NCI-H524 treated with DMSO at 0.1 percent for 48 hours (cell line): ENCODE measurements around the gene DDAH1.

Experiments used
- DNase-seq: peaks from one replicate; lab custom pipeline; 2025; lab: John Stamatoyannopoulos, UW

DDAH1 gene

DNA sequence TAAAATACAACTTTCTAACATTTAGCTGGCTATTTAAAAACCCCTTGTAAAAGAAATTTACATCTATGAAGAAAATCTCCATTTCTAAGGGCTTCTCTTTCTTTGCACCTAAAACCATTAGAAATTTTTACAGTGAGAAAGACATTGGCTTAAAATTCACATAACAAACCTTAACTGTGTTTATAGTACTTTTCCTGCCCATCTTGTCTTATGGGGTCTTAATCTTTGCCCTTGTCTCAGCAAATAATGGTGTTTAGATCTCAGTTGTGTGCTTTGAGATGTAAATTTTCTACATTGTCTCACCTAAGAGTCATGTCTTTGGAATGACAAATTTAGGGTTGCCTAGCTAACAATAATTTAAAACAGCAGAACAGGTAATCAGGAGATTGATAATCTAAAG is 71.5 kb downstream of the DDAH1 start:
- DNase-seq: no peak

GRCh38 chr1:85388416-85388815 is 76.5 kb downstream of the DDAH1 start:
- no peak for DNase-seq

- DNase-seq: no peak
Observed at GRCh38 chr1:85387781-85388180, 77.2 kb downstream of the DDAH1 start.

DNA sequence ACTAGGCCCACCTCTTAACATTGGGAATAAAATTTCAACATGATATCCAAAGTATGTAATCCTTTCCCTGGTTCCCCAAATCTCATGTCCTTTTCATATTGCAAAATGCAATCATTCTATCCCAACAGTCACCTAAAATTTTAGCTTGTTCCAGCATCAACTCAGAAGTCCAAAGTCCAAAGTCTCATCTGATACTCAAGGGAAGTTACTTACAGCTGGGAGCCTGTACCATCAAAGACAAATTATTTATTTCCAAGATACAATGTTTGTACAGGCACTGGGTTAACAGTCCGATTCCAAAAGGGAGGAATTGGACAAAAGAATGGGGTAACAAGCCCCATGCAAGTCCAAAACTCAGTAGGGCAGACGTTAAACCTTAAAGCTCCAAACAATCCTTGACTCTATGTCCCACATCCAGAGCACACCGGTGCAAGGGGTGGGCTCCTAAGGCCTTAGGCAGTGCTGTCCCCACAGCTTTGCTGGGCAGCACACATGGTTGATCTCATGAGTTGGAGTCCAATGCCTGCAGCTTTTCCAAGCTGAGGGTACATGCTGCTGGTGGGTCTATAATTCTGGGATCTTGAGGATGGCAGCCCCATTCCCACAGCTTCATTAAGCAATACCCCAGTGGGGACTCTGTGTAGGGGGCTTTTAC is 78.8 kb downstream of the DDAH1 start:
- no peak for DNase-seq

- no peak for DNase-seq
Observed at GRCh38 chr1:85379203-85380136, 85.5 kb downstream of the DDAH1 start.

- DNase-seq: no peak
Observed at GRCh38 chr1:85378534-85378933, 86.4 kb downstream of the DDAH1 start.

DNA sequence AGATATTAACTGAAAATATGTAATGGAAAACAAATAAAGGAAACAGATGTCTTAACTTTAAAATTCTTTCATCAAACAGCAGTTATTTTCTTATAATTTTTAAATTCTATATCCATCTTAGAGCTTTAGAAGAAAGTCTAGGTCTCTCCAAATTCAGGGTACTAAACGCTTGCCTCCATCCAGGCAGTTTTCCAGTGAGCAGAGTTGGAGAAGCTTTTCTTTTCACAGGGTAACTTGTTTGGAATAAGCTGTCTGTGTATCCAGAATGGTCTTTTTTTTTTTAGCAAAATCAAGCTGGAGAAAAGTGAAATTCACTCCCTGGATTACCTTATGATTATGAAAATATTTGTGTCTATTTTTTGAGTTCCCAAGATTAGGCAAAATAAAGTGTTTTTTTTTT is 88.6 kb downstream of the DDAH1 start:
- no peak for DNase-seq

DNA sequence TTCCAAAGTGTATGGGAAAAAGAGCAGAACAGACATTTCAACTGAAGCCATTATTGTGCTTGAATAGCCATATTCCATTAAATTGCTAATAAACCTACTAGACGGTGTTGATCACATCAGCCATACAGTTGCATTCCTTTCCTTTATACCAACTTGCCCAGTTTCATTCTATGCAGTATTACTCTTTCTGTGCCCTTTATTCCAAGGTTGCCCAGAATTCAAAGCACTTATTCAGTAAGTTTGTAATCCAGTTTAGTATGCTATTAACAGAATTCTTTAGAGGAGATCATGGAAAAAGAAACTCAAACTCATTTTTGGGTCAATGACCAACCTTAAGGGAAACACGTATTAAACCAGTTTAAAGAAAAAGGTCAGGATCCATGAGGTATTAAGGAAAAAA is 89.5 kb downstream of the DDAH1 start:
- DNase-seq: no peak

DNA sequence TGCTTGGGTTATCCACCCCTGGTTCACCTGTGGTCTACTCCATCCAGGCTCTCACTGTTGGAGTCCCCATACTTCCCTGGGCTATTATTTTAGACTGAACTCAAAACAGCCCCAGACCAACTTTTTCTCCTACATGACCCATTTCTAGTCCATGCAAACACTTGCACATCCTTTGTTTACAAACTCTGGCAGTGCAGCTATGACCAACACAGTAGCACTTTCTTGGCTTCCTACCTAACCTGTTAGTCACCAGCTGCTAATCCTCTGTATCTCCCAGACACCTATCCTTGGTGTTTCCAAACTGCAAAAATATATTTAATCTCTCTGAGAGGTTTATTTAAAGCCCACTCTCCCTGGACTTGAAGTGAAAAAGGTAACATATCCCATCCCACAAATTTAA is 90.8 kb downstream of the DDAH1 start:
- DNase-seq: no peak

DNA sequence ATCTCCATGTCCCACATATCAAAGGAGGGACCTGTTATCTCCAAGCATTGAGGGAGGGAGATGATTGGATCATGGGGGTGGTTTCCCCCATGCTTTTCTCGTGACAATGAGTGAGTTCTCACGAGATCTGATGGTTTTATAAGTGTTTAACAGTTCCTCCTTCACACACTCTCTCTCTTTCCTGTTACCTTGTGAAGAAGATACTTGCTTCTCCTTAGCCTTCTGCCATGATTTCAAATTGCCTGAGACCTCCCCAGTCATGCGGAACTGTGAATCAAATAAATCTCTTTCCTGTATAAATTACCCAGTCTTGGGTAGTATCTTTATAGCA is 91.6 kb downstream of the DDAH1 start:
- no peak for DNase-seq

GRCh38 chr1:85372683-85373377 is 92.1 kb downstream of the DDAH1 start:
- no peak for DNase-seq

- DNase-seq: no peak
Observed at GRCh38 chr1:85371021-85371420, 93.9 kb downstream of the DDAH1 start.

DNA sequence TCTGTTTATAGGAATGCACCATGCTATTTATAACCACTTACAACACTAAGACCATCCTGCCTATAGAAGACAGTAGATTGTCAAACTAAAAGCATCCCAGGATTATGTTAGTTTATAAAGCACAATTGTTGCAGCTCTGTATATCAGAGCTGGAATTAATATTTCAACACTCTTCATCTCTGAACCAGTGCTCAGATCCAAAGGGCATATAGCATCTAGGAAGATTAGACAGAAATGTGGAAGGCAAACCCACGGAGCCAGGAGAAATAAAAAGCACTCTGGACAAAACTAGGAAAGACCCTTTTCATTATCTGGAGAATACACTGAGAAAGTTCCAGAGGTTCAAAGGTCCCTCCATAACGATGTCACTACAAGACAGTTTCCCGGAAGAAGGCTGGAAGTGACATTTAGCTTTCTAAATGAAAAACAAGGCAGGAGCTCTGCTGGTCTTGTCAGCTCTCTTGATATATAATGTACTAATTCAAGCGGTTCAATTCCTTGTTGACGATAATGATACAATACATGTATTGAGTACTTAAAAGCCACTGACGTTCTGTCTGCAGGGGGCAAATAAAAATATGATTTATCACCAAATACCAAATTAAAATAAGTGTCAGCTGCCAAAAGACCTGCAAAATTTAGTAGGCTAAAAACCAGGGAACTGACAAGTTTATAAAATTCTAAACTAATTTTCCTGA is 96.7 kb downstream of the DDAH1 start:
- no peak for DNase-seq

DNA sequence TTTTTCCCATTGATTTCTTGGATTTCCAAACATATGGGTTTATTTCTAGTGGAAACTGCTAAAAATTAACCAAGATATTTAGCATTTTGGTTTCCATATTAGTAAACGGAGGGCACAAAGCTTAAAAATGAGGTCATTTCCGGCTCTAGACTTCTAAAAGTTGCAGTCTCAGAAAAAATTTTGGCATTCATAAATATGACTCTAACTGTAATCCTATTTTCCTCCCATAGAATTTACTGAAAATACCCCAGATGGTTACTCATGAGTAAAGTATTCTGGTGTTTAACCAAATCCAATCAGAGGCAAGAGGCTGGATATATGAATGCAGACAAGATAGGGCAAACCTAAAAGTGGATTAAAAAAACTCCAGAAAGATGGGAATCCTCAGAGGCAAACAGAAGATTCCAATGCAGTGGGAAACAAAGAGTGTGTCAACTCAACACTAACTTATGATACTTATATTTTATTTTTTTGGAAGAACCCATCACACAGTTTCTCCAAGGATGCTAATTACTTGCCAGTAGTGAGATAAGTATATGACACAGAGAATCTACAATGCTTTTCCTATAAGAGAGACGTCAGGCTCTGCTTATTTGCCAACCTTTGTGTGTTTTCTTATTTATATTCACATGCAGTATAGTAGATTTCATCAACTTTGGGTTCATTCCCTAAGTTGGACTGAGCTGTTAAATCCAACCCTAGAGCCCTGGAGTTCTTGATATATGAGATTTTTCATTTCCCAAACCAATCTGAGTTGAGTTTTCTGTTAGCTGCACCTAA is 98.4 kb downstream of the DDAH1 start:
- no peak for DNase-seq

GRCh38 chr1:85365851-85366250 is 99.1 kb downstream of the DDAH1 start:
- no peak for DNase-seq

DNA sequence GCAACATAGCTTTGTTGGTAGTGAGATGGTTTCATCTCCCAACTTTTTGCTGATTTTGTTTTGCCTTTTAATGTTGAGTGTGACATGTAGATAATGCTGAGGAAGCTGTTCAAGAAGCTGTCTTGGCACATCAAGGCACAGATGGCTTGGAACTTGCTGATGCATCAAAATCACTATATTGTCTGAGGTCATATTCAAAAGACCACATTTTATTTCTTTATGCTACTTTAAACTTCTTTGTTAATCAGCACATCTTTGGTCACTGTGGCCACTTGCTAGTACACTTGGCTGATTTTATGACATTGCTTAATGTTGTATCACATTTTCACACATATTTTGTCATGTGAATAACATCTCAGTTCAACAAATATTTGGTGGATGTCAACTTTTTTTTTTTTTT is 101.4 kb downstream of the DDAH1 start:
- no peak for DNase-seq

DNA sequence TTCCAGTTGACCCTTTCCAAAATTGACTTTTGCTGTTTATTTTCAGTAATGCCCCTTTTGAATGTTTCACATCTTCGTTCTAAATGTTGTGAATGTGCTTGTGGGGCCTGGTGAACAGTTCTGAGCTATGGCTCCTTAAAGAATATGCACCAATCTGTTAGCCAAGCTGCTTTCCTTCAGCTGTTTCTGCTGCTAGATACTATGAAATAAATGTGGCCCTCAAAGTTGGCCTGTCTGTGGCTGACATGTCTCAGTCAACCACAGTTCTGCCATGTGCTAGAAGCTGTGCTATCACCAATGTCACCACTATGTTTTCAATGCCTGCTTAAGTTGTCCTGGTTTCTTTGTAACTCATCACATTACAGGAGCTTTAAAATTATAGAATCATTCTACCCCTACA is 101.9 kb downstream of the DDAH1 start:
- DNase-seq: no peak

GRCh38 chr1:85361606-85362296 is 103.2 kb downstream of the DDAH1 start:
- DNase-seq: no peak

DNA sequence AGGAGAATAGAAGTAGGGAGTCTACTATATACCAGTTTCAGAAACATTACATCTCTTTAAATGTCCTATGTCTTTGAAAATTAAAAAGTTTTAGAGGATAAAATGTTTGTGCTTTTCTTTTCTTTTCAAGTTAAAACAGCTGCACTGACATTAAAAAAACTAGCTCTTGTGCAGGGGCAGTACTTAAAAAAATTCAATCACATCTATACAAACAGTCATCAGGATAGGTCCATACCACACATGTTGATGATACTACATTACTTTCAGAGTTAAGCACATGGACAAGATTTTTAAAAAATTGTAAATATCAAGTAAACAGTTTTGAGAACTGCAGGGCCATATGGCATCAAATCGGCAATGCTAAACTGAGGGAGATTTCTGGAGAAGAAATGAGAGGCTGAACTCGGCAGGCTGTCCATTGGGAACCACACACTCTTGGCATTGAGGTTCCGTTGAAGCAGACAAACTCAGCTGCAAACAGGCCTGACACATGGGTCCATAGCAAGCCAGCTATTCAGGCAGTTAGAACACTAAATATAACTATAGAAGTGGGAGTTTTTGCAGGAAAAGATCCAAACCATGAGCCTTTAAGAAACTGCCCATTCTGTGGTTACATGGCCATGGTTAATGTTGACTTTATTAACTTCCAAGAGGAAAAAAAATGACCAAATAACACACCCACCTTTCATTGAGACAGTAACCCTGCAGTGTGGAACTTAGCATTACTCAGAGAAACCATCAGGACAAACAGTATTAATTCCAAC is 104.0 kb downstream of the DDAH1 start:
- DNase-seq: no peak
